Upper lobe of left lung (tissue), 6 donors: ENCODE results near the gene USP15. TPM values are rescaled to one million over a fixed set of nuclear protein-coding genes. Genes with fewer than 3 reads are reported as not detected.

Experiments used
- ATAC-seq, 2 donors: fragments of 200-7000 bp; cut with Tn5 transposase; one replicate each; pipeline ENCODE4 v1.9.1; 2022; ENCODE audit warnings: mild to moderate bottlenecking in 2 of 2, moderate library complexity in 2 of 2; ENCODE audit not compliant: low FRiP score in 2 of 2
- DNase-seq, 2 donors: peaks; one replicate each; pipeline ENCODE4 v3.0.0-alpha.2; 2019 to 2020
- H3K27ac ChIP-seq, 4 donors: fragments of 200-600 bp; sonication (generic); one replicate each; pipeline ENCODE4 v1.5.1; 2016 to 2019
- H3K27me3 ChIP-seq, 4 donors: fragments of 200-600 bp; sonication (generic); one replicate each; pipeline ENCODE4 v1.5.1; 2017 to 2019
- H3K36me3 ChIP-seq, 4 donors: fragments of 200-600 bp; sonication (generic); one replicate each; pipeline ENCODE4 v1.5.1; 2016 to 2019
- H3K4me1 ChIP-seq, 4 donors: fragments of 200-600 bp; sonication (generic); one replicate each; pipeline ENCODE4 v1.5.1; 2018 to 2019
- H3K4me3 ChIP-seq, 4 donors: fragments of 200-600 bp; sonication (generic); one replicate each; pipeline ENCODE4 v1.5.1; 2017 to 2019; ENCODE audit warnings: mild to moderate bottlenecking in 2 of 4, moderate library complexity in 1 of 4
- H3K9me3 ChIP-seq, 4 donors: fragments of 200-600 bp; sonication (generic); one replicate each; pipeline ENCODE4 v1.5.1; 2018 to 2019
- EP300 ChIP-seq, 4 donors: sonication (generic); formaldehyde crosslinking; IDR thresholded peaks; one replicate each; pipeline ENCODE4 v1.5.1; 2017; ENCODE audit warnings: antibody characterized with exemption in 4 of 4, control low read depth in 2 of 4
- POLR2A ChIP-seq, 4 donors: fragments of 450-650 bp; IDR thresholded peaks; one replicate each; pipeline ENCODE4 v1.5.1; 2016 to 2017; ENCODE audit warnings: antibody characterized with exemption in 4 of 4, mild to moderate bottlenecking in 2 of 4
- POLR2AphosphoS5 ChIP-seq, 2 donors: sonication (generic); formaldehyde crosslinking; IDR thresholded peaks; one replicate each; pipeline ENCODE4 v1.5.1; 2017; ENCODE audit warnings: antibody characterized with exemption in 2 of 2
- WGBS, 2 donors: methylation state at CpG; one replicate each; pipeline ENCODE4 v1.1.5; 2017 to 2018; 5-methylcytosine and 5-hydroxymethylcytosine counted together
- total RNA-seq, 6 donors: library from RNA; depleted of rRNA in 4 of 6; stranded (reverse); fragments of >200 nt in 4 of 6; gene quantifications; one replicate each; pipeline versions ENCODE4 v1.1.0 to v1.2.1, GENCODE V29; 2016 to 2021
- TF ChIP-seq, protein P1 (sequence below), 6 experiments: fragments of 450-650 bp in 4 of 6; fragments of 200-600 bp in 2 of 6; sonication (generic) in 2 of 6; IDR thresholded peaks; one replicate each; pipeline ENCODE4 v1.5.1; 2016 to 2019; ENCODE audit warnings: antibody characterized with exemption in 6 of 6
- donor health status: DM: no; HTN: no; CAD: no; lungs with moderate emphysema.
- donor health status: DM: no; HTN: yes; CAD: no; lungs with severe emphysema.

USP15 gene
- total RNA-seq, 6 donors from 2014 or later: 66.5 to 239 (median 81.2) TPM

DNA sequence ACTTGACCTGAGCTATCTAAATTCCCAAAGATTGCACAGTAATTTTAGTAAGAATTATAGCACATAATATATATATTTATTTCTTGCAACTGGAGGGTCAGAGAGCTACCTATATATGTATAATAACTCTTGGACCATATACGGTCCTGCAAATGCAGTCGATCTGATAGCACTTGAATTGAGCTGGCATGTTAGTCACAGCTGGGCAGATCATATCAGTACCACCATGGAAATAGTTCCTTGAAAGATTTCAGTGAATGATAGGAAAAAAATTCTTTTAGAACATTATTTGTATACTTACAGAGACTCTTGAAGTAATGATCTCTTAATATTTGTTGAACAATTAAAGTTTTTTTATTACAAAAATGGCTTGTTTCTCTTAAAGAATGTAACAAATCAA is 111.9 kb downstream of the USP15 start:
- TF ChIP-seq, protein P1, sequence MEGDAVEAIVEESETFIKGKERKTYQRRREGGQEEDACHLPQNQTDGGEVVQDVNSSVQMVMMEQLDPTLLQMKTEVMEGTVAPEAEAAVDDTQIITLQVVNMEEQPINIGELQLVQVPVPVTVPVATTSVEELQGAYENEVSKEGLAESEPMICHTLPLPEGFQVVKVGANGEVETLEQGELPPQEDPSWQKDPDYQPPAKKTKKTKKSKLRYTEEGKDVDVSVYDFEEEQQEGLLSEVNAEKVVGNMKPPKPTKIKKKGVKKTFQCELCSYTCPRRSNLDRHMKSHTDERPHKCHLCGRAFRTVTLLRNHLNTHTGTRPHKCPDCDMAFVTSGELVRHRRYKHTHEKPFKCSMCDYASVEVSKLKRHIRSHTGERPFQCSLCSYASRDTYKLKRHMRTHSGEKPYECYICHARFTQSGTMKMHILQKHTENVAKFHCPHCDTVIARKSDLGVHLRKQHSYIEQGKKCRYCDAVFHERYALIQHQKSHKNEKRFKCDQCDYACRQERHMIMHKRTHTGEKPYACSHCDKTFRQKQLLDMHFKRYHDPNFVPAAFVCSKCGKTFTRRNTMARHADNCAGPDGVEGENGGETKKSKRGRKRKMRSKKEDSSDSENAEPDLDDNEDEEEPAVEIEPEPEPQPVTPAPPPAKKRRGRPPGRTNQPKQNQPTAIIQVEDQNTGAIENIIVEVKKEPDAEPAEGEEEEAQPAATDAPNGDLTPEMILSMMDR (IDR thresholded peaks at IDR 0.05): no peak
- TF ChIP-seq EP300 (IDR thresholded peaks at IDR 0.05): no peak
- TF ChIP-seq POLR2AphosphoS5 (IDR thresholded peaks at IDR 0.05): no peak
- TF ChIP-seq POLR2A (IDR thresholded peaks at IDR 0.05): no peak
- 59 to 83% methylated on average over 2 of the region's 2 CpGs for WGBS, 2 donors
- Histone ChIP-seq H3K4me1 (no peaks in the 10 kb centered on the region), H3K4me3 (no peak overlapping the region), H3K27ac (no peak overlapping the region), H3K36me3 (no peaks in the 10 kb centered on the region), H3K9me3 (no peaks in the 10 kb centered on the region), H3K27me3 (no peaks in the 10 kb centered on the region)
- no peak for DNase-seq
- no peak for ATAC-seq

DNA sequence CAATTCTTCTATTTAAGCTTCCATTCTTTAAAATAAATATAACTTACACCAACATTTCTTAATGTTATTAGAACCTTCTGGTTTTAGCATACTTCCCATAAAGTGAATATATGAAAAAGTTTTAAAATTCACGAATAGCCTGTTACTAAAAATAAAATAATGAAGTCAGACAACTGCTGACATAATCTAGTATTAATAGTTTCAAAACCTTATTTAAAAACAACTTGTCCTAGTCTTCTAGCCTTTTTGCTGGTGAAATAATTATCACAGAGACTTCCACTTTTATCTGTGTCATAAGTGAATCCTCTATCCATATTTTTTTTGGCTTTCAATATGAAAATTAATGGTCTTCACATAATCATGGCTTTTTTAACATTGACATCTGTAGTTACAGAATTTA is 112.6 kb downstream of the USP15 start:
- Histone ChIP-seq H3K9me3 (no peaks in the 10 kb centered on the region), H3K4me3 (no peak overlapping the region), H3K36me3 (no peaks in the 10 kb centered on the region), H3K27ac (no peak overlapping the region), H3K27me3 (no peaks in the 10 kb centered on the region), H3K4me1 (no peaks in the 10 kb centered on the region)
- 48 to 63% methylated on average over 1 of the region's 1 CpG for WGBS, 2 donors
- no peak for ATAC-seq
- TF ChIP-seq POLR2A (IDR thresholded peaks at IDR 0.05): no peak
- TF ChIP-seq, protein P1 (IDR thresholded peaks at IDR 0.05): no peak
- TF ChIP-seq EP300 (IDR thresholded peaks at IDR 0.05): no peak
- no peak for TF ChIP-seq POLR2AphosphoS5 (IDR thresholded peaks at IDR 0.05)
- no peak for DNase-seq

DNA sequence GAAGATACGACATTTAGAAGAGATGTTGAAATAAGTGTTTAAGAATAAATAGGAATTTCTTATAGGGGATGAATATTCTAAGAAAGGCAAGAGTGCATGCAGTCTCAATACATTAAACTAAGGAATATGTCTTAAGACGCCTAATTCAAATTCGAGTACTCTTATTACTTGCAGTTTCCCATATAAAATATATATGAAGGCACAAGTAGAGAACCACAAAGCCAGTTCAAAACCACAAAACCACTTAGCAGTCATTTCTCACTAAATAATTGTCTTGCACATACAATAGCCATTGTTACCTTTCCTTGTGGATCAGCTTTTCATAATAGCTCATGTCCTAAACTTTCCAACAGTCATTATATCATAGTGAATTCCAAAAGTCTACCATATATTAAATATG is 115.4 kb downstream of the USP15 start:
- TF ChIP-seq EP300 (IDR thresholded peaks at IDR 0.05) (no peak), POLR2AphosphoS5 (IDR thresholded peaks at IDR 0.05) (no peak)
- 84 to 85% methylated on average over 3 of the region's 3 CpGs for WGBS, 2 donors
- ATAC-seq: no peak
- no peaks in the 10 kb centered on the region for H3K27me3 ChIP-seq
- no peaks in the 10 kb centered on the region for H3K9me3 ChIP-seq
- H3K4me3 ChIP-seq: no peak overlapping the region
- no peak for DNase-seq
- H3K36me3 ChIP-seq: no peaks in the 10 kb centered on the region
- no peaks in the 10 kb centered on the region for H3K4me1 ChIP-seq
- no peak overlapping the region for H3K27ac ChIP-seq

DNA sequence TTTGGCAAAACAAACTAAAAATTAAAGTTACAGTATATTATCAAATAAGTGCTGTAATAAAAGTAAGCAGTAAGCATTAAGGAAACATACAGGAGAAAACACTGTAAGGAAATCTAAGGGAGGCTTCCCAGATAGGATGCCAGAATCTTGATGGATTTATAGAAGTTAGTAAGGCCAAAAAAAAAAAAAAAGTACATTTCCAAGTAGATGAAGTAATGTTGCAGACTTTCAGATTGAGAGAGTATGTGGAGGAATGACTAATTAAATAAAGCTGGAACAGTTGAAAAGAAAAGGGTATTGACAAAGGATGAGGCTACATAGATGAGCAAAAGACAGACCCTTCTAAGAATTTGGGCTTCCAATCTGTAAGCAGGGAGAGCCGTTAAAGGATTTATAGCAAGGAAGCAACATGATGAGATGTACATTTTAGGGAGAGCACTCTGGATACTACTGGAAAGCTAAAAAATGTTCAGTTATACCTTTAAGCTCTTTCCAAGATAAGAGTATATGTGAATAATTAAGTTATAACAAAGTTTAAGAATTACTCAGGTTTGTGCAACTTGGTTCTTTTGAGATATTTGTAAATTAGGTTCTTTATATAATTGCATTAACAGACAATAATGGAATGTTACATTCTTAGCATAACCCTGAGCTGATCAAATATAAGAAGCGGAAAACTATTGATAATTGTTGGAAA is 119.0 kb downstream of the USP15 start:
- TF ChIP-seq POLR2AphosphoS5 (IDR thresholded peaks at IDR 0.05) (no peak), POLR2A (IDR thresholded peaks at IDR 0.05) (no peak), EP300 (IDR thresholded peaks at IDR 0.05) (no peak)
- TF ChIP-seq, protein P1 (IDR thresholded peaks at IDR 0.05): no peak
- WGBS, 2 donors: 88 to 94% methylated on average over 2 of the region's 2 CpGs
- H3K4me3 ChIP-seq: no peak overlapping the region
- H3K27ac ChIP-seq: no peak overlapping the region
- no peaks in the 10 kb centered on the region for H3K9me3 ChIP-seq
- no peaks in the 10 kb centered on the region for H3K4me1 ChIP-seq
- H3K27me3 ChIP-seq: no peaks in the 10 kb centered on the region
- DNase-seq: no peak
- H3K36me3 ChIP-seq: peaks cover 0 to 27% (median 1%) of the 10 kb centered on the region in 4 donors
- no peak for ATAC-seq

DNA sequence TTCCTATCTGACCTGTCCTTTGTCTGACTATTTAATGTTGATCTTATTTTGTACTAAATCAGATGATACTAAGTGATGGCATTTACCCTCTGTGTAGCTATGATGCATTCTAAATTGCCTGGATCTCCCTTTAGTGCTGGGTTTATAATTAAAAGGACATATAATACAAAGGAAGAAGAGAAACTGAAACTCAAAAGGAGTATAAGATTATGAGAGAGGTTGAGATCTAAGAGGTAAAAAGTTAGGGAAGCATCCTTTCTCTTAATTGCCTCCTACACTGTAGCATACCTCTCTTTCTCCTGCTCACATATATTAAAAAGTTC is 119.5 kb downstream of the USP15 start:
- Histone ChIP-seq H3K27ac (no peak overlapping the region), H3K36me3 (peaks cover 0 to 29% (median 1%) of the 10 kb centered on the region in 4 donors), H3K4me3 (no peak overlapping the region), H3K27me3 (no peaks in the 10 kb centered on the region), H3K4me1 (no peaks in the 10 kb centered on the region), H3K9me3 (no peaks in the 10 kb centered on the region)
- DNase-seq: no peak
- TF ChIP-seq EP300 (IDR thresholded peaks at IDR 0.05): no peak
- TF ChIP-seq POLR2AphosphoS5 (IDR thresholded peaks at IDR 0.05): no peak
- TF ChIP-seq, protein P1 (IDR thresholded peaks at IDR 0.05): no peak
- TF ChIP-seq POLR2A (IDR thresholded peaks at IDR 0.05): no peak
- ATAC-seq: no peak
